HG03280 (cell line): Measurements from ENCODE around the gene JMJD6.
"Not testable (repeated sequence)": the region's sequence is repeated elsewhere in the genome, so short reads cannot be mapped to it uniquely, and the experiment has no call there.

Experiments used
- ATAC-seq: cut with Tn5 transposase; IDR thresholded peaks from one replicate; pipeline ENCODE4 v1.9.1; 2021; ENCODE audit warnings: mild to moderate bottlenecking, moderate library complexity; ENCODE audit not compliant: unreplicated experiment

JMJD6 gene

GRCh38 chr17:76737082-76737675 is 10.8 kb upstream of the JMJD6 start, which contains the start of gene SRSF2:
Gene SRSF2, minus strand, starts transcription at chr17:76737331. Its CDS starts 171 bp downstream, at chr17:76737160.
- peak; percentile 68 for ATAC-seq

- ATAC-seq = peak; percentile 19
These were observed 10.1 kb upstream of the JMJD6 start for GRCh38 chr17:76736349-76737081.

GRCh38 chr17:76735586-76736348 is 9.4 kb upstream of the JMJD6 start:
- ATAC-seq = no peak

GRCh38 chr17:76735006-76735405 is 8.6 kb upstream of the JMJD6 start:
- no peak for ATAC-seq

- ATAC-seq = no peak
These were observed 7.9 kb upstream of the JMJD6 start for GRCh38 chr17:76734080-76734840.

- no peak for ATAC-seq
These were observed 7.2 kb upstream of the JMJD6 start for GRCh38 chr17:76733618-76733957.

- no peak for ATAC-seq
These were observed 6.6 kb upstream of the JMJD6 start for GRCh38 chr17:76732734-76733617.

GRCh38 chr17:76731800-76732733 is 5.7 kb upstream of the JMJD6 start:
- ATAC-seq = not testable (repeated sequence)

GRCh38 chr17:76727745-76728456 is 1.5 kb upstream of the JMJD6 start:
- no peak for ATAC-seq

- ATAC-seq = peak; percentile 41
These were observed 641 bp upstream of the JMJD6 start, which contains the start of gene METTL23 for GRCh38 chr17:76726776-76727718. Gene METTL23, plus strand, starts transcription at chr17:76726839. Its CDS starts 2,872 bp downstream, at chr17:76729711.

GRCh38 chr17:76725580-76726230 is 701 bp downstream of the JMJD6 start:
- peak; percentile 19 for ATAC-seq

GRCh38 chr17:76723812-76724211 is 2.6 kb downstream of the JMJD6 start:
- ATAC-seq = no peak

- ATAC-seq = not testable (repeated sequence)
These were observed 3.4 kb downstream of the JMJD6 start for GRCh38 chr17:76722977-76723376.

- ATAC-seq = no peak
These were observed 4.1 kb downstream of the JMJD6 start for GRCh38 chr17:76722279-76722678.

- no peak for ATAC-seq
These were observed 4.9 kb downstream of the JMJD6 start for GRCh38 chr17:76721463-76721862.

GRCh38 chr17:76720941-76721340 is 5.5 kb downstream of the JMJD6 start:
- no peak for ATAC-seq

- no peak for ATAC-seq
These were observed 6.2 kb downstream of the JMJD6 start for GRCh38 chr17:76720211-76720610.
